RKO (cell line): ENCODE results near the gene MAK.
"Not testable (repeated sequence)": the region's sequence is repeated elsewhere in the genome, so short reads cannot be mapped to it uniquely, and the experiment has no call there.

Experiments used
- DNase-seq: peaks from one replicate; pipeline ENCODE4 v3.0.0-alpha.2; 2016; ENCODE audit warnings: low spot score

Gene MAK, protein sequence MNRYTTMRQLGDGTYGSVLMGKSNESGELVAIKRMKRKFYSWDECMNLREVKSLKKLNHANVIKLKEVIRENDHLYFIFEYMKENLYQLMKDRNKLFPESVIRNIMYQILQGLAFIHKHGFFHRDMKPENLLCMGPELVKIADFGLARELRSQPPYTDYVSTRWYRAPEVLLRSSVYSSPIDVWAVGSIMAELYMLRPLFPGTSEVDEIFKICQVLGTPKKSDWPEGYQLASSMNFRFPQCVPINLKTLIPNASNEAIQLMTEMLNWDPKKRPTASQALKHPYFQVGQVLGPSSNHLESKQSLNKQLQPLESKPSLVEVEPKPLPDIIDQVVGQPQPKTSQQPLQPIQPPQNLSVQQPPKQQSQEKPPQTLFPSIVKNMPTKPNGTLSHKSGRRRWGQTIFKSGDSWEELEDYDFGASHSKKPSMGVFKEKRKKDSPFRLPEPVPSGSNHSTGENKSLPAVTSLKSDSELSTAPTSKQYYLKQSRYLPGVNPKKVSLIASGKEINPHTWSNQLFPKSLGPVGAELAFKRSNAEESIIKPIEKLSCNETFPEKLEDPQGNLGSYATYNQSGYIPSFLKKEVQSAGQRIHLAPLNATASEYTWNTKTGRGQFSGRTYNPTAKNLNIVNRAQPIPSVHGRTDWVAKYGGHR

GRCh38 chr6:10837995-10838793 lies at the start of gene MAK:
Gene MAK, minus strand, starts transcription at chr6:10838539. Its CDS starts 7,891 bp downstream, at chr6:10830648.
- DNase-seq: peak; percentile 77

DNA sequence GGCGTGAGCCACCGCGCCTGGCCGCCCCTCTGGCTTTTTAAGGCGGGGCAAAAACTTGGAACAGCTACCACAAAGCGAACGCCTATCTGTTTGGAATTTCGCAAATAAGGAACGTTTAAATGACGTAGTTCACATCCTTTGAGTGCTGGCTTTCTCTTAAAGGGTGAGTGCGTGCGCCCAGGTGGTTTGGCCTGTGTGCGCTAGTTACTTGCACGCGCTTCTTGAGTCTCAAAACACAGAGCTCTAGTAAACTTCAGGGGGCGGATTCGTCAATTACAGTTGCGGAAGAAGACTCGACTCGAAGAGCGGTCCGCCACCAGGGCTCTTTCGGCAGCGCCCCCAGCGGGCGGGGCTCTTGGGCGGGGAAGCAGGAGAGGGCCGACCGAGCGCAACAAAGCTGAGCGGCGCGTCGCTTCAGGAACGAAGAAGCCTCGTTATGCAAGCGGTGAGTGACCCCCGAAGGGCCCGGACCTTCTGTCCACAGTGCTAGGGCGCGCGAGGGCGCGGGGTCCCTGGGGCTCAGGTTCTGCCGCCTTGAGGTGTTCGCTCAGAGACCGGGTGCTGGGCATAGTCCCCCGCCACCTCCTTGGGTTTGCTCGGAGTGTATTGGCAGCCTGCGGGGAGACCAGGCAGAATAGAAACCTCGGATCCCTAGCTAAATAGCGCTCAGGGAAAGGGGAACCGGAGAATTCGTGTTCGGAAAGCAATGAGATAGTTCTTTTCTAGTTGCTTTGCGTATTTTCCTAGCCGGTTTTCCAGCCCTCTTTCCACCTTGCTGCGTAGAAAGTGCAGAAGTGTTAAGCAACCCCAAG lies 48.6 kb upstream of the MAK start, which contains the start of gene SYCP2L:
TSS of gene SYCP2L (plus strand) at position 362 of the 812 bp plus-strand sequence. CDS start at position 437, 75 bp downstream.
- DNase-seq: no peak

DNA sequence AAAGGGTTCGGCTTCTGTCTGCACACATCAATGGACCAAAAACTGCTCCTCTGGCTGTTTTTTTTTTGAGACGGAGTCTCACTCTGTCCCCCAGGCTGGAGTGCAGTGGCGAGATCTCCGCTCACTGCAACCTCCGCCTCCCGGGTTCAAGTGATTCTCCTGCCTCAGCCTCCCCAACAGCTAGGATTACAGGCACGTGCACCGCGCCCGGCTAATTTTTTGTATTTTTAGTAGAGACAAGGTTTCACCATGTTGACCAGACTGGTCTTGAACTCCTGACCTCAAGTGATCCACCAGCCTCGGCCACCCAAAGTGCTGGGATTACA lies 48.0 kb upstream of the MAK start:
- not testable (repeated sequence) for DNase-seq

DNA sequence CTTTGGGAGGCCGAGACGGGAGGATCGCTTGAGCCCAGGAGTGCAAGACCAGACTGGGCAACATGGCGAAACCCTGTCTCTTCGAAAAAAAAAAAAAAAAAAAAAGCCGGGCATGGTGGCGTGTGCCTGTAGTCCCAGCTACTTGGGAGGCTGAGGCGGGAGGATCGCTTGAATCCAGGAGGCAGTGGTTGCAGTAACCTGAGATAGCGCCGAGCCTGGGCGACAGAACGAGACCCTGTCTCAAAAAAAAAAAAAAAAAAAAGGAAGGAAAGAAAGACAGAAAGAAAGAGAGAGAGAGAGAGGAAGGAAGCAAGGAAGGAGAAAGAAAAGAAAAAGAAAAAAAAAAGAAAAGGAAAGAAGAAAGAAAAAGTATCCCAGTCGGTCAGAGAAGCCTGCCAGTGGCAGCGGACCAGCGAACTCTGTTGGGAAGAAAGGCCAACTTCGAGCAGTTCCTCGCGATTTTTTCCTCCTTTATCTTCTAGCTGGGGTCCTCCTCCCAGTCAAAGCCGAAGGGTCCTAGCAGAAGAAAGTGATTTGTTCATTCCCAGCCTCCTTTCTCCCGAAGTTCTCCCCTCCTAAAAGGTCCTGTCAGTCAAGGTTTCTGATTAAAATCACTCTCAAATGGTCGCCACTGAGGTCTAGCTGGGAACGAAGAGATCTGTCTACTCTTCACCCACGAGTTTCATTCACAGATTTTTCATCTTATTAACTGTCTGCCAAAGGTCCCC lies 46.1 kb upstream of the MAK start:
- no peak for DNase-seq

DNA sequence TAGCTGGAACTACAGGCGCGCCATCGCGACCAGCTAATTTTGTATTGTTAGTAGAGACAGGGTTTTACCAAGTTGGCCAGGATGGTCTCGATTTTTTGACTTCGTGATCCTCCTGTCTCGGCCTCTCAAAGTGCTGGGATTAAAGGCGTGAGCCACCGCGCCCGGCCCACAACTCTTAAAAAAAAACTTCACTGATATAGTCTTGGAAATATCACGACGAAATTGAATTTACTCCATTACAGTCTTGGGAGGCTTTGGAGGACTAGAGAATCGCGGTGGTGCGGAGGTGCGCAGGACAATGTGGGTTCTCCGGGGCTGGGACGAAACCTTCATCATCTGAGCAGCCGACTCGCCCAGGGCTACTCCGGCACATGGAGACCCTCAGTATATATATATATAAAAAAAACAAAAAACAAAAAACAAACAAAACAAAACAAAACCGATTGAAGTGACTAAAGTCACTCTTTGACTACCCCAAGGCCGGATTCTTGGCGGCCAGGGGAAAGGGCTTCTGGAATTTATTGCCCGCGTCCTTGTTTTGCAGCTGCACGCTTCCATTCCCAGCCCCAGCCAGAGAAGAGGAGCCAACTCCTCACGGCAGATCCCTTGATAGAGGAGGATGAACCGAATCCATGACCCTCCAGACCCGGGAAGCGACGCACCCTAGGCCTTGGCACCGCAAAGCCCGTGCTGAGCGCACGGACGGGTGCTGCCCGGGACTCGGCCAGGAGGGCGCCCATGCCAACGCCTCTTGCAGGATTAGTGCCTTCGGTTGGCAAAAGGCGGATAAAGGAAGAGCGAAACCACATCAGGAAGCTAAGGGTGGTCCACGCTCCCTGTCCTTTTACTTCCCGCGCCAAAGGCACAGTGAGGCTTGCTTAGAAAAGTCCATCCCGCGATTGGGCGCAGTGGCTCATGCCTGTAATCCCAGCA lies 45.2 kb upstream of the MAK start:
- no peak for DNase-seq

DNA sequence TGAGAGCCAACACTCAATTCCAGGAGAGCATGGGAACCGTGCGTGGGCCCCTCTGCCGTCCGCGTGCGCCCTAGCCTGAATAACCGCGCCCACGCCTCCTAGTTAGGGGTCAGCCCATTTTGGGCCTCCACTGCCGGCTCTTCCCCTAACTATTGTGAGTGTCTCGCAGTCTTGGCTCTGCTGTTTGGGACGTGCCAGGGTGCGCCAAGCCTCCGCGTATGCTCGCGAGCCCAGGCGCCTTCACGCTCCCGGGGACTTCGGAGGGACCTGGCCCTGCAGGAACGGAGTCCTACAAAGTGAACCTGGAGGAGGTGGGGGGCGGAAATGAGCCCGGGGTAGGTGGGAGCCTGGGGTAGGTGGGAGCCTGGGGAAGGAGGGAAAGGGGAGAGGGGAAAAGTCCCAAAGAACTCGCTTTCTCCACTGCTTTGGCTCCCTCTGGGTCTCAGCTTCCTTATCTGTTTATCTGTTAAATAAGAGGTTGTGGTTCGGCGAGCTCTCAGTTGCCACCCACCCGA lies 44.4 kb upstream of the MAK start:
- DNase-seq: no peak

DNA sequence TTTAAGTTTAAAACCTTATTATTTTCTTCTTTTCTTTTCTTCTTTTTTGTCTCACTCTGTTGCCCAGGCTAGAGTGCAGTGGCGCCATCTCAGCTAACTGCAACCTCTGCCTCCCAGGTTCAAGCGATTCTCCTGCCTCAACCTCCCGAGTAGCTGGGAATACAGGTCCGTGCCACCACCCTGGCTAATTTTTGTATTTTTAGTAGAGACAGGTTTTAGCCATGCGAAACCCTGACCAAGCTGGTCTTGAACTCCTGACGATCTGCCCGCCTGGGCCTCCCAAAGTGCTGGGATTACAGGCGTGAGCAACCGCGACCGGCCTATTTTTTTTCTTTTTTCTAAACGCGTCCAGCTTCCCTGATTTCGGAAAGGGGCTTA lies 43.9 kb upstream of the MAK start:
- DNase-seq: not testable (repeated sequence)

- DNase-seq: no peak
These were observed 42.0 kb upstream of the MAK start for GRCh38 chr6:10880366-10880765.

GRCh38 chr6:10877871-10878270 lies 39.5 kb upstream of the MAK start:
- no peak for DNase-seq

DNA sequence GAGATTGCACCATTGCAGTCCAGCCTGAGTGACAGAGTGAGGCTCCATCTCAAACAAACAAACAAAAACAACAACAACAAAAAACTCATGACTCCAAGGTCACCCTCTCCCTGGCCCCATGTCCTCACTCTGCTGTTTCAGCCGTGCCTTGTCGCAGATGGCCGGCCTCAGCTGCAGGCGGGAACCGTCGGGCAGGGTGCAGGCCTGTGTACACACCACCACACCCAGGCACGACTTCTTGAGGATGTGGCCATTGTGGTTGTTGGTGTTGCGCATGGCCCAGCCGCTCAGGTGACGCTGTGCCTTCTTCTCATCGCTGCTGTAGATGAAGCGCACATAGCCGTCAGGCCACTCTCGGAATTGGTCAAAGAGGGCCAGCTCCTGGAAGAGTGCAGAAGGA lies 38.7 kb upstream of the MAK start:
- DNase-seq: no peak

- no peak for DNase-seq
These were observed 36.7 kb upstream of the MAK start for GRCh38 chr6:10875026-10875425.

- no peak for DNase-seq
These were observed 35.9 kb upstream of the MAK start for GRCh38 chr6:10874207-10874606.

DNA sequence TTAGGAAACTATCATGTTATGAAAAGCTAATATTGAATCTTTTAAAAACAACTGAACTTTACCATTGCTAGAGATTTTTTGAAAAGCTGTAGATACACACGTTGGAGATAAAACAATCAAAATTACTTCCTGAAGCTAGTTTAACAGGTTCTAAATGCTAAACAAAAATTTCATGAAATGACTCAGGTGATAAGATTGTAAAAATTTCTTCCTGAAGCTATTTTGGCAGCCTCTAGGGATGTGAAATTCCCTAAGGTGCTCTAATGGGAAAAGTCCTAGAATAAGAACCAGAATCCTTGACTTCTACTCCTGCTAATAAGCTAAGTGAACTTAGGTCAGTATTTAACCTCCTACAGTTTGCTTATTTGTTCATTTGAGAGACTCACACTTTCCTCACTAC lies 35.0 kb upstream of the MAK start:
- no peak for DNase-seq

GRCh38 chr6:10867952-10868351 lies 29.6 kb upstream of the MAK start:
- DNase-seq: no peak

GRCh38 chr6:10866709-10867108 lies 28.4 kb upstream of the MAK start:
- not testable (repeated sequence) for DNase-seq

GRCh38 chr6:10863031-10863430 lies 24.7 kb upstream of the MAK start:
- not testable (repeated sequence) for DNase-seq

- no peak for DNase-seq
These were observed 24.0 kb upstream of the MAK start for GRCh38 chr6:10862361-10862760.

DNA sequence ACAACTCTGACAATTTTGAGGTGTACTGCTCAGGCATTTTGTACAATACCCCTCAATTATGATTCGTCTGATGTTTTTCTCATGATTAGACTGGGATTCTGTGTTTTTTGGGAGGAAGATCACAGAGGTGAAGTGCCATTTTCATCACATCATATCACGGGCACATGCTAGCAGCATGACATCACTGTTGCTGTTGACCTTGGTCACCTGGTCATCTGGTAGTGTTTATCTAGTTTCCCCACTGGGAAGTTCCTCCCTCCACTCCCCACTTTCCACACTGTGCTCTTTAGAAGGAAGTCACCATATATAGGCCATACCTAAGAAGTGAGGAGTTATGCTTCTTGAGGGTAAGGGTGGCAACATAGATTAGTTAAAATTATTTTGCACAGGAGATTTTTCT lies 22.7 kb upstream of the MAK start:
- DNase-seq: no peak

DNA sequence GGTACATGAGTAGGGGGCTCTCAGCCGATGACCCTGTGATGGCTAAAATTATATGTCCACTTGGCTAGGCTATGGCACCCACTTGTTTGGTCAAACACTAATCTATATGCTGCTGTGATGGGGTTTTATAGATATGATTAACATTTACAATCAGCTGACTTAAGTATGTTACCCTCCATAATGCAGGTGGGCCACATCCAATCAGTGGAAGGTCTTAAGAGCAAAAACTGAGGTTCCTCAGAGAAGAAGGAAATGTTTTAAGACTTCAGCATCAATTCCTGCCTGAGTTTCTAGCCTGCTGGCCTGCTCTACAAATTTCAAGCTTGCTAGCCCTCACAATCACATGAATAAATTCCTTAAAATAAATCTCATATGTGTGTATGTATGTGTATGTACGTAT lies 18.9 kb upstream of the MAK start:
- no peak for DNase-seq
